ENCODE measurements around the gene PRKACG.
"Not testable (repeated sequence)": the region's sequence is repeated elsewhere in the genome, so short reads cannot be mapped to it uniquely, and the experiment has no call there.

Gene PRKACG

DNA sequence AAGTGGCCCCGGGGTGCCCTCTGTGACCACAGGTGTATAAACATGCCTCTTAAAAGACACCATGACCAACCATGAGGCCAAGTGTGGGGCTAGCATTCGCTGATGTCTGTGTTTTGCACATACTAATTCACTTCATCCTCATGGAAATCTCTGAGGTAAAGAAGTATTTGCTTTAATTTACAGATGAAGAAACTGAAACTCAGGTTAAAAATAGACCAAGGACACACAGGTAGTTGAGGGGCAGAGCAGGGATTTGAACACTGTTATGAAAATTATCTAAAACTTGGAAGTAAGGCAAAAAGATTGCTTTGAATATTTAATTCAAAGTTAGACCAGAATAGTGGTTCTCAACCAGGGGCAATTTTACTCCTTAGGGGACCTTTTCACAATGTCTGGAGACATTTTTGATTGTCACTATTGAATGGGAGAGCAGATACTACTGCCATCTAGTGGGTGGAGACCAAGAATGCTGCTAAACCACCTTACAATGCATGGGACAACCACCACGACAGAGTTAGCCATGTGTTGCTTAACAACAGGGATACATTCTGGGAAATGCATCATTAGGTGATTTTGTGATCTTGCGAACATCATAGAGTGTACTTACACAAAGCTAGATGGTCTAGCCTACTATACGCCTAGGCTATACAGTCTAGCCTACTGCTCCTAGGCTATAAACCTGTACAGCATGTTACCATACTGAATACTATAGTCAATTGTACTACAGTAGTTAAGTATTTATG is 13.6 kb upstream of the PRKACG start:
- in situ Hi-C loops (cut with MboI; ENCODE audit: low sequenced_read_pairs) = no loop called here

GRCh38 chr9:69023650-69024049 is 9.7 kb upstream of the PRKACG start:
- in situ Hi-C loops (cut with MboI; ENCODE audit: low sequenced_read_pairs) = no loop called here

DNA sequence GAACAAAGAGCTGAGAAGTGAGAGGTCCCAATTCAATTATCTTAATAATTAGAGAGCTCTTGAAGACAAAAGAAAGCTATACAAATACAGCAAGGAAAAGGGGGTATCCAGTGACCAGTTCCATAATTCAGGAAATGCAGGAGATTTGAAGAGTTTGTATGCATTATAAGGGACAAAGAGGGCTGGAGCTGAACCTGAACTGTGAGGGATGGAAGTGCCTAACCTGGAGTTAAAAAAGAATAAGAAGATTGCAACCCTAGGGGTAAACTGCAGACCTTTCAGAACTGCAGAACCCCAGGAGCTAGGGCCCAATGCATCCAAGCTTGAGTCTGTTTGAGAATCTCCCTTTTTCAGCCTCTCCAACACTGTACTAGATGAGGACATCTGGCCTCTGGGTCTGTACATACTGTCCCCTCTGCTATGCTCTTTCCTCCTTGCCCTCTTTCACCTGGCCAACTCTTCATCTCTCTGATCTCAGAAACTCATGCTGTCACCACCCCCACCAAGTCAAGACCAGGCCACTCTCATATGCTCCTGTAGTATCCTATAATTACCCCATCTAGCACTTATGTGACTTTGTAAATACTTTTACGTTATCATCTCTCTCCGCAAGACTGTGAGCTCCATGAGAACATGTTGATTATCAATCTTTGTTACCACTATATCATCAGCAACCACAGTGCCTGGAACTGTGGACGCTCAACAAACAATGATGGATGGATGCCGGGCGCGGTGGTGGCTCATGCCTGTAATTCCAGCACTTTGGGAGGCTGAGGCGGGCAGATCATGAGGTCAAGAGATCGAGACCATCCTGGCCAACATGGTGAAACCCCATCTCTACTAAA is 6.6 kb upstream of the PRKACG start:
- in situ Hi-C loops (cut with MboI; ENCODE audit: low sequenced_read_pairs) = no loop called here

DNA sequence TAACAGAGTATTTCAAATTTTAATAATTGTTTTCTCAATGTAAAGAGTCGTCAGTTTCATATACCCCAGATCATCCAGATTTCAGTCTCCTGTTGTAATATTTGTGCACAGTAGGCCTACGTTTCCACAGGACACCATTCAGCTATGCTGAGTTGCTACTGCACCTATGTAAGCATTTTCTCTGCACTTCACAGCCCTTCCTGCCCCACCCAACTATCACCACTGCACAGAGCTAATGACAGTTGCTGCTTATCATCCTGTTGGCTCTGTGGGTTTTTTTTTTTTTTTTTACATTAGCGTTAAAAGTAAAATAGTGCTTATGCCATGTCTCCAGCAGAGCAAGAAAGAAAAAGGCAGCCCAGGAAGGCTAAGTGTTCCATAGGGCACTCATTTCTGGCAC is 5.9 kb upstream of the PRKACG start:
- in situ Hi-C loops (cut with MboI; ENCODE audit: low sequenced_read_pairs) = no loop called here

DNA sequence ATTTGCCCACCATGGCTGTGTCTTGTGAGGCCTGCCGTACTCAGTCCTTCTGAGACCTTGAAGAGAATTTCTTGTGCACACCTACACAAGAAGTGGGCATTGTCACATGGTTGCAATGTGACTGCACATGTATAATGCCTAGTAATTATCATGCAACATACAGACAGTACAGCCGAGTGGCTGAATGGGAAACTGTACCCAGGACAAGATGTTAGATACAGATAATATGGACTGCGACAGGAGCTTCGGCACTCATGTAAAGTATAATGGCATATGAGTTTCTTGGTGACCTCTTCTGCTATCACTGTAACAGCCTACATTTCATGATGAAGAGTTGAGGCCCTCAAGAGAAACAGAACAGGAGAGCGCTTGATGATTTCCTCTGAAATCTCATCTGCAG is 4.8 kb upstream of the PRKACG start:
- in situ Hi-C loops (cut with MboI; ENCODE audit: low sequenced_read_pairs) = no loop called here

- in situ Hi-C loops (cut with MboI; ENCODE audit: low sequenced_read_pairs) = no loop called here
Observed at GRCh38 chr9:69016191-69017096, 2.5 kb upstream of the PRKACG start.

DNA sequence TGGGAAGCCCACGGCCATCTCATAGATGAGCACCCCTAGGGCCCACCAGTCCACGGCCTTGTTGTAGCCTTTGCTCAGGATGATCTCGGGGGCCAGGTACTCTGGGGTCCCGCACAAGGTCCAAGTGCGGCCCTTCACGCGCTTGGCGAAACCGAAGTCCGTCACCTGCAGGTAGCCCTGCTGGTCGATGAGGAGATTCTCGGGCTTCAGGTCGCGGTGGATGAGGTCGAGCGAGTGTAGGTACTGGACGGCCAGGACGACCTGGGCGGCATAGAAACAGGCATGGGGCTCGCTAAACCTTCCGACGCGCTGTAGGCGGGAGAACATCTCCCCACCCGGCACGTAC is 558 bp downstream of the PRKACG start:
- in situ Hi-C loops (cut with MboI; ENCODE audit: low sequenced_read_pairs) = no loop called here

DNA sequence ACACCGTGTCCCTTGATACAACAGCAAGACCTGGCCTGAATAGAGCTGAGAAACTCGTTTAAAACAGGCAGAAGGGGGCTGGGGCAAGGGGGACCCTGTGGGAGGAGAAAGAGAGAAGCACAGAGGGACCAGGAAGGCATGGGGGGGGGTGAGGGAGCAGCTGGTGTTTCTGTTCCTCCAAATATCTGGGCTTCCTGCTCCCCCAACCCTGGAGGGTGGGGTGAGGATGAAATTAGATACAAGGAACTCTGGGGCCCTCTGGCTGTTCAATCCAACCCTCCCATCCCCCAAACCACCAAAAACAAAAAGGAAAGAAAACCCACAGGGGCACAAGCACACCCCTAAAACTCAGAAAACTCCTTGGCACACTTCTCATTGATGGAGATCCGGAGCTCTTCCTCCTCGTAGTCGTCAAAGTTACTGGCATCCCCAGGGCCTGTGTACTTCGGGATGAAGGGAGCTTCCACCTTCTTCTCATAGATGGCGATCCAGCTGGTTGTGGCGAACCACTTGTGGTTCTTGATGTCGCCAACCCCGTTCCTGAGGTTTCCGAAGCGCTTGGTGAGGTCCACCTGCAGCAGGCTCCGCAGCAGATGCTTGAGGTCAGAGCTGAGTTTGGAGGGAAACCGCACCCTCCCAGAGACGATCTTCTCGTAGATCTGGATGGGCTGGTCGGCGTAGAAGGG is 1.1 kb downstream of the PRKACG start:
- in situ Hi-C loops (cut with MboI; ENCODE audit: low sequenced_read_pairs) = no loop called here

- in situ Hi-C loops (cut with MboI; ENCODE audit: low sequenced_read_pairs) = no loop called here
Observed at GRCh38 chr9:69009708-69010107, 4.2 kb downstream of the PRKACG start.

GRCh38 chr9:69004836-69005235 is 9.1 kb downstream of the PRKACG start:
- in situ Hi-C loops (cut with MboI; ENCODE audit: low sequenced_read_pairs) = no loop called here

- in situ Hi-C loops (cut with MboI; ENCODE audit: low sequenced_read_pairs) = no loop called here
Observed at GRCh38 chr9:69003051-69003450, 10.9 kb downstream of the PRKACG start.

DNA sequence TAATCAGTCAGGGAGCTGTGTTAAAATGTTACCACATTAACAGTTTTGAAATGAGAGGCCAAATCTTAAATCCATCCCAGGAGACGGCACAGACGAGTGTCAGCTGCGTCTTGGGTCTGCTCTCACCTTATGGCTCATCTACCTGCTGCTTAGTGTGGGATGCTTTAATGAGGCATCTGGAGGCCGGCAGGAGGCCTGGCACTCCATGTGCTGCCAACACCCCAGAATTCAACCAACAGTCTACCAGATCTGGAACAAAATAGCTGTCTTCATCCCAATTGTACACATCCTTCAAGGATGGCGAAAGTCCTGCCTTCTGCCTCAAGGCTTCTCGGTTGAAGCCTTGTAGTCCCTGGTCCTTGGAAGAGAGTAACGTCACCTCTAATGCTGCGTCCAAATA is 12.0 kb downstream of the PRKACG start:
- in situ Hi-C loops (cut with MboI; ENCODE audit: low sequenced_read_pairs) = no loop called here

- in situ Hi-C loops (cut with MboI; ENCODE audit: low sequenced_read_pairs) = no loop called here
Observed at GRCh38 chr9:68999393-69000105, 14.4 kb downstream of the PRKACG start.

GRCh38 chr9:68998812-68999211 is 15.1 kb downstream of the PRKACG start:
- in situ Hi-C loops (cut with MboI; ENCODE audit: low sequenced_read_pairs) = no loop called here

DNA sequence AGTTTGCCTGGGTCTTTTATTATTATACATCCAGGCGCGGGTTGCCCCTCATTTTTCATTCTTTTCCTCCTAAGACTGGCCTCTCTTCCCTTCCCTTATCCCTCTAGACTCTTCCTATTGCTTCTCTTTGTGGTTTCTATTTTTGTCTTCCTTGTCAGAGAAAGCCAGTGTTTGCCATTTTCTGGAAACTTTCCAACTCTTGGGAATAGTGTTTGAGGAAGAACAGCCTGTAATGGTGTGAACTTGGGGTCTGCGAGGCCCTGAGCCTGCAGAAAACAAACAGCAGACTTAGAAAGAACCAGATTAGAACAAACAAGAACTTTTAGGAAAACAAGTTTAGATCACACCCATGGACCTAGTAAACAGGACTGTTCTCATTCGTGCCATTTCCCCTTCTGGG is 15.5 kb downstream of the PRKACG start:
- in situ Hi-C loops (cut with MboI; ENCODE audit: low sequenced_read_pairs) = no loop called here

DNA sequence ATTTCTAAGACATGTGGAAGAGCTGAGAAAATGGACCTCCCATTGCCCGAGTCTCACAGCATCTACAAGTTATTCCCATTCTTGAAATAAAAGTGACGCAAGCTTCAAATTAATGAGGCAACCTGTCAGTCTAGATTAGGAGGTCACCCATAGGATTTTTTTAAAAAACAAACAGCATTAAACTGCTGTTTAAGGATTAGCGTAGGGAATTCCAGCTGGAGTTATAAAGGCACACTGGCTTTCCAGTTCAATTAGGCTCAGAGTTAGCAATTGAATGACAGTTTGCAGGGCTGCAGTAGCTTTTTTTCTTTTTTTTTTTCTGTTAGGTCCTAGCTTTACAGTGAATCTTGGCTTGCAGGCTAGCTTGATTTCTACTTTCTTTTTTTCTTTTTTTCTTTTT is 16.2 kb downstream of the PRKACG start:
- in situ Hi-C loops (cut with MboI; ENCODE audit: low sequenced_read_pairs) = no loop called here

- in situ Hi-C loops (cut with MboI; ENCODE audit: low sequenced_read_pairs) = no loop called here
Observed at GRCh38 chr9:68996462-68996861, 17.5 kb downstream of the PRKACG start.

DNA sequence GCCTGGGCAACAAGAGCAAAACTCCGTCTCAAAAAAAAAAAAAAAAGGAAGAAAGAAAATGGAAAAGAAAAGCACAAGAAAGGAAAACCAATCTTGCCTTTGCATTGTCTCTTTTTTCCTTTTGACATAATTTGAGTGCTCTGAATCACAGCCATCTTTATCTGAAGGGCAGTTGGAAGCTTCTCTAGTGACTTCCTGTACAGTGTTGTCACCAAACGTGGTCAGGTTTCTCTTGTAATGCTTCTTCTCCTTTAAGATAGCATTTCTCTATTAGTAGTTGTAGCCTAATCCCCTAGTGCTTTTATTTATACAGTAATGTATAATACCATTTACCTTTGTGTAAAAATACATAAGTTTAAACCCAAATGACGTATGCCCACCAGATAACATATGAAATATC is 18.1 kb downstream of the PRKACG start:
- in situ Hi-C loops (cut with MboI; ENCODE audit: low sequenced_read_pairs) = no loop called here

- in situ Hi-C loops (cut with MboI; ENCODE audit: low sequenced_read_pairs) = no loop called here
Observed at GRCh38 chr9:68991457-68991856, 22.5 kb downstream of the PRKACG start.

- in situ Hi-C loops (cut with MboI; ENCODE audit: low sequenced_read_pairs) = not testable (repeated sequence)
Observed at GRCh38 chr9:68986949-68987348, 27.0 kb downstream of the PRKACG start.
